Smooth muscle cell (in vitro differentiated cells): Measurements from ENCODE around the gene SLC22A8. TPM values are rescaled to one million over a fixed set of nuclear protein-coding genes. Genes with fewer than 3 reads are reported as not detected.

ENCODE experiments used
- DNase-seq: peaks from one replicate; lab custom pipeline; 2025; ENCODE audit not compliant: unreplicated experiment; lab: John Stamatoyannopoulos, UW
- H2AFZ ChIP-seq: fragments of 200-600 bp; sonication (generic); 2 replicates; pipeline ENCODE4 v1.6.0; 2016; ENCODE audit warnings: antibody characterized with exemption, low read depth, mild to moderate bottlenecking
- H3F3A ChIP-seq: fragments of 200-600 bp; sonication (generic); 2 replicates; pipeline ENCODE4 v1.6.0; 2017; ENCODE audit warnings: antibody characterized with exemption, low read depth
- H3K27ac ChIP-seq: fragments of 200-600 bp; sonication (generic); 2 replicates; pipeline ENCODE4 v1.5.1; 2016; ENCODE audit warnings: low read depth, mild to moderate bottlenecking
- H3K27me3 ChIP-seq: fragments of 200-600 bp; sonication (generic); 2 replicates; pipeline ENCODE4 v1.6.1; 2016; ENCODE audit warnings: low read depth, mild to moderate bottlenecking
- H3K36me3 ChIP-seq: fragments of 200-600 bp; sonication (generic); 2 replicates; pipeline ENCODE4 v1.5.1; 2016; ENCODE audit warnings: low read depth
- H3K4me1 ChIP-seq: fragments of 200-600 bp; sonication (generic); 2 replicates; pipeline ENCODE4 v1.5.1; 2016; ENCODE audit warnings: low read depth
- H3K4me2 ChIP-seq: fragments of 200-600 bp; sonication (generic); 2 replicates; pipeline ENCODE4 v1.6.0; 2016; ENCODE audit warnings: mild to moderate bottlenecking
- H3K4me3 ChIP-seq: fragments of 200-600 bp; sonication (generic); 2 replicates; pipeline ENCODE4 v1.5.1; 2016; ENCODE audit warnings: mild to moderate bottlenecking
- H3K79me2 ChIP-seq: fragments of 200-600 bp; sonication (generic); 2 replicates; pipeline ENCODE4 v1.6.0; 2016; ENCODE audit warnings: low read depth, mild to moderate bottlenecking
- H3K9ac ChIP-seq: fragments of 200-600 bp; sonication (generic); 2 replicates; pipeline ENCODE4 v1.6.0; 2016; ENCODE audit warnings: low read depth
- H3K9me3 ChIP-seq: fragments of 200-600 bp; sonication (generic); replicated peaks from 2 replicates; pipeline ENCODE4 v1.5.1; 2016; ENCODE audit warnings: low read depth
- H4K20me1 ChIP-seq: fragments of 200-600 bp; sonication (generic); 2 replicates; pipeline ENCODE4 v1.6.0; 2016; ENCODE audit warnings: low read depth
- CTCF ChIP-seq: fragments of 200-600 bp; sonication (generic); IDR thresholded peaks from 2 replicates; pipeline ENCODE4 v1.5.1; 2017; ENCODE audit warnings: borderline replicate concordance, mild to moderate bottlenecking, antibody characterized with exemption; ENCODE audit not compliant: insufficient read depth, poor library complexity, severe bottlenecking
- WGBS: methylation state at CpG from one replicate; pipeline ENCODE4 v1.1.7; 2016; ENCODE audit warnings: low lambda C conversion rate; 5-methylcytosine and 5-hydroxymethylcytosine counted together
- polyA plus RNA-seq: library from polyadenylated mRNA; unstranded; fragments of >200 nt; fragmentation: Nextera tagmentation; extraction: Ambion mirVana; gene quantifications from 2 replicates; pipeline ENCODE4 v1.2.1, GENCODE V29; 2016
- total RNA-seq: library from RNA; depleted of rRNA; stranded (reverse); fragments of >200 nt; gene quantifications from 2 replicates; pipeline ENCODE4 v1.2.3, GENCODE V29; 2014

The SLC22A8 gene
- total and polyA plus RNA-seq, 2 experiments from 2014 or later: not detected

GRCh38 chr11:63007920-63008319 is 7.7 kb downstream of the SLC22A8 start:
- H3K9me3 ChIP-seq: no peaks in the 10 kb centered on the region
- H3K27ac ChIP-seq: no peak overlapping the region
- H3K27me3 ChIP-seq: no peaks in the 10 kb centered on the region
- H4K20me1 ChIP-seq: no peaks in the 10 kb centered on the region
- no peak for TF ChIP-seq CTCF
- H3K4me3 ChIP-seq: no peak overlapping the region
- no peak overlapping the region for H3K4me2 ChIP-seq
- H3K9ac ChIP-seq: no peak overlapping the region
- WGBS: 80% methylated on average over 5 of the region's 5 CpGs
- no peak for DNase-seq
- no peaks in the 10 kb centered on the region for H3F3A ChIP-seq
- H3K79me2 ChIP-seq: no peaks in the 10 kb centered on the region
- no peaks in the 10 kb centered on the region for H3K4me1 ChIP-seq
- no peak overlapping the region for H2AFZ ChIP-seq
- H3K36me3 ChIP-seq: no peaks in the 10 kb centered on the region

GRCh38 chr11:63001456-63001855 is 14.2 kb downstream of the SLC22A8 start:
- TF ChIP-seq CTCF: no peak
- Histone ChIP-seq H3K79me2 (no peaks in the 10 kb centered on the region), H3K27ac (no peak overlapping the region), H3K4me2 (no peak overlapping the region), H3K27me3 (no peaks in the 10 kb centered on the region), H3K9me3 (no peaks in the 10 kb centered on the region), H3K36me3 (no peaks in the 10 kb centered on the region), H4K20me1 (no peaks in the 10 kb centered on the region), H3K4me1 (no peaks in the 10 kb centered on the region), H3K4me3 (no peak overlapping the region), H2AFZ (no peak overlapping the region), H3K9ac (no peak overlapping the region), H3F3A (no peaks in the 10 kb centered on the region)
- DNase-seq: no peak
- WGBS: 67% methylated on average over 9 of the region's 9 CpGs

GRCh38 chr11:62999649-63000048 is 16.0 kb downstream of the SLC22A8 start:
- DNase-seq: no peak
- WGBS: 92% methylated on average over 7 of the region's 7 CpGs
- Histone ChIP-seq H4K20me1 (no peaks in the 10 kb centered on the region), H3K36me3 (no peaks in the 10 kb centered on the region), H3F3A (no peaks in the 10 kb centered on the region), H3K79me2 (no peaks in the 10 kb centered on the region), H2AFZ (no peak overlapping the region), H3K4me2 (no peak overlapping the region), H3K9me3 (no peaks in the 10 kb centered on the region), H3K4me3 (no peak overlapping the region), H3K9ac (no peak overlapping the region), H3K4me1 (no peaks in the 10 kb centered on the region), H3K27ac (no peak overlapping the region), H3K27me3 (no peaks in the 10 kb centered on the region)
- no peak for TF ChIP-seq CTCF

GRCh38 chr11:62999156-62999555 is 16.5 kb downstream of the SLC22A8 start:
- WGBS: 93% methylated on average over 5 of the region's 5 CpGs
- Histone ChIP-seq H3K4me2 (no peak overlapping the region), H3K36me3 (no peaks in the 10 kb centered on the region), H3K79me2 (no peaks in the 10 kb centered on the region), H2AFZ (no peak overlapping the region), H3K9ac (no peak overlapping the region), H3K4me3 (no peak overlapping the region), H3K4me1 (no peaks in the 10 kb centered on the region), H3F3A (no peaks in the 10 kb centered on the region), H3K27ac (no peak overlapping the region), H3K9me3 (no peaks in the 10 kb centered on the region), H4K20me1 (no peaks in the 10 kb centered on the region), H3K27me3 (no peaks in the 10 kb centered on the region)
- no peak for TF ChIP-seq CTCF
- DNase-seq: no peak
